Left ventricle myocardium inferior (tissue), 1 donor: Measurements from ENCODE around the gene MAST4. TPM values are rescaled to one million over a fixed set of nuclear protein-coding genes. Genes with fewer than 3 reads are reported as not detected.
A peak's percentile ranks its signal among the peaks of the same experiment; 100 is the strongest.

Experiments used
- DNase-seq: peaks from one replicate; pipeline ENCODE4 v3.0.0-alpha.2; 2020
- H3K27ac ChIP-seq: fragments of 200-600 bp; replicated peaks from 2 replicates; pipeline ENCODE4 v1.8.0; 2021
- H3K27me3 ChIP-seq: fragments of 200-600 bp; 2 replicates; pipeline ENCODE4 v1.8.0; 2021; ENCODE audit warnings: low read depth
- H3K36me3 ChIP-seq: fragments of 200-600 bp; 2 replicates; pipeline ENCODE4 v1.8.0; 2021
- H3K4me1 ChIP-seq: fragments of 200-600 bp; 2 replicates; pipeline ENCODE4 v1.8.0; 2021
- H3K4me3 ChIP-seq: fragments of 200-600 bp; 2 replicates; pipeline ENCODE4 v1.8.0; 2021; ENCODE audit warnings: mild to moderate bottlenecking, moderate library complexity
- H3K9me3 ChIP-seq: fragments of 200-600 bp; replicated peaks from 2 replicates; pipeline ENCODE4 v1.8.0; 2021
- CTCF ChIP-seq: fragments of 200-600 bp; IDR thresholded peaks from 2 replicates; pipeline ENCODE4 v1.8.0; 2021; ENCODE audit warnings: antibody characterized with exemption, mild to moderate bottlenecking, borderline replicate concordance
- intact Hi-C: fragments of 100-400 bp; cut with micrococcal nuclease; formaldehyde crosslinking; loops from one replicate; pipeline ENCODE4 v1.11.0; 2022
- total RNA-seq: library from RNA; stranded (reverse); fragmentation: NEBNext Ultra II Directional; extraction: Animal tissue kit (Norgen Biotek cat#: 25700); gene quantifications from one replicate; pipeline ENCODE4 v1.2.1, GENCODE V29; 2021
- donor health status: DM: no; HTN: yes; CAD: no; lungs with severe emphysema.

The MAST4 gene
- total RNA-seq, 1 donor from 2014 or later = 55.7 TPM

GRCh38 chr5:67102708-67103107 is 506.5 kb downstream of the MAST4 start:
- DNase-seq = no peak
- peak overlapping the region; percentile 17 for H3K27ac ChIP-seq
- intact Hi-C loops = no loop called here

DNA sequence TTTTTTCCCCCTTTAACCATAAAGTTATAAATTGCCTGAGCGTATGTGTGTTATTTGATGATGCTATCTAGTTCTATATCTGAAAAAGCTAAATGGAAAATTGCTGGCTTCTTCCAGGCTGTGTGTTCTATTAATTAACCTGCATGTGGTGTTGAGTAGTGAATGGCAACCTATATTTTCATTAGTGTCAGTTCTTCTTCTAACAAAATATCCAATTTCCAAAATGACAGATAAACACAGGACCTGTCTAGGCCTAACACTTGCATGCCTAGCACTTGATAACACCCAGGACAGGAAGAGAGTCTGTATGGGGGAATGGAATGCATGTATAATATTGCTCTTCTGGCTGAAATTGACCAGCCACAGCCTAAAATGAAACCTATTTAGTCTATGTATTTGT is 508.7 kb downstream of the MAST4 start:
- Histone ChIP-seq H3K27me3 (no peaks in the 10 kb centered on the region), H3K9me3 (no peaks in the 10 kb centered on the region), H3K36me3 (peaks cover 60% of the 10 kb centered on the region), H3K4me3 (no peak overlapping the region), H3K27ac (no peak overlapping the region), H3K4me1 (peaks cover 48% of the 10 kb centered on the region)
- TF ChIP-seq CTCF = no peak
- no peak for DNase-seq
- intact Hi-C loops = no loop called here

More at GRCh38 chr5:67102708-67103107, 506.5 kb downstream of the MAST4 start:
- no peak for TF ChIP-seq CTCF
- no peaks in the 10 kb centered on the region for H3K9me3 ChIP-seq
- peaks cover 57% of the 10 kb centered on the region for H3K4me1 ChIP-seq
- H3K4me3 ChIP-seq = no peak overlapping the region
- H3K36me3 ChIP-seq = peaks cover 56% of the 10 kb centered on the region
- no peaks in the 10 kb centered on the region for H3K27me3 ChIP-seq

DNA sequence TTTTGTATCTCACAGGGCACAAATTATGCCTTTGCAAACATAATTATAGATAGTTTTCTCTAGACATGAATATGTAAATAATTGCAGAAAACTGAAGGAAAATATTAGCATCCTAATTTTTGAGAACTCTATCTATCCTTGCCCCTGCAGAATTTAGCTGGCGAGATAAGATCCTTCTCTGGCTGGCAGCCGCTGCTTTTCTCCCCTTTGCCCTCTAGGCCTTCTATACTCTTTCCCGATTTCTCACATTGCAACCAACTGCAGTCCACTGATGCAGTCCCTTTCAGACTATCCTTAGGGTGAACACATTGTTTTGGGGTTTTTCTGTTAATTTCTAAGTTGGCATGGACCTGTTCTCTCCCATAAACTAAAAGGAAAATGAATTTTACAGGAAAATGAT is 509.1 kb downstream of the MAST4 start:
- H3K36me3 ChIP-seq = peaks cover 64% of the 10 kb centered on the region
- intact Hi-C loops = no loop called here
- TF ChIP-seq CTCF = no peak

DNA sequence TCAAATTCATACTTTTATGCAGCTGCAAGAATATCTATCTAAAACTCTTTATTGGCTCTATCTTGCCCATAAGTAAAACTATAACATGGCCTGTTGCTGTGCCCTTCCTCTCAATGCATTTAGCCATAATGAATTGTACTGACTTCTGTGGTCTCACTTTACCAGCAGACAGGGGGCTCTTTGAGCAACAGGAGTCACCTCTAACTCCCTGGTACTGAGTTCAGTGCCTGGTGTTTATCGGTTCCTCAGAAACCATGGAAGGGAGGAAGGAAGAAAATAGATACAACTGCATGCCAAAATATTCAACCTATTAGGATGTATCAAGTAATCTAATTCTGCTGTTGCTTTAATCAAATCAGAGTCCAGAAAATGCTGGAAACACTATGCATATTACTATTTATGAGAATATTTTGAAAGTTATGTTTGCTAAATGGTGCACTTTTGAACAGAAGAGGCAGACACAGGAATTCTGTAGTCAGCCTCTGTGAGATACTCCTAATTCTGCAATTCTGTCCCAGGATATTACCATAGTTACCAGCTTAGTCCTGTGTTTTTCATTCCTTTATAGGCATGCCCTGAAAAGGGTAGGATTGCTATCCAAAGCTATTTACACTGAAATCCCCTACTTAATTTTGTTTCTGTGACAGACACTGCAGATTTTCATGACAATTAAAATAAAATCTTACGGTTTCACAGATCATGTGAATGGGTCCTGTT is 510.6 kb downstream of the MAST4 start:
- Histone ChIP-seq H3K27me3 (no peaks in the 10 kb centered on the region), H3K36me3 (peaks cover 67% of the 10 kb centered on the region), H3K9me3 (no peaks in the 10 kb centered on the region), H3K4me1 (peaks cover 39% of the 10 kb centered on the region), H3K27ac (no peak overlapping the region), H3K4me3 (no peak overlapping the region)
- DNase-seq = no peak
- intact Hi-C loops = no loop called here
- TF ChIP-seq CTCF = no peak

More for the DNA sequence above, 509.1 kb downstream of the MAST4 start:
- Histone ChIP-seq H3K27me3 (no peaks in the 10 kb centered on the region), H3K4me3 (no peak overlapping the region), H3K4me1 (peaks cover 48% of the 10 kb centered on the region), H3K27ac (no peak overlapping the region), H3K9me3 (no peaks in the 10 kb centered on the region)
- DNase-seq = no peak

- H3K27ac ChIP-seq = no peak overlapping the region
- H3K36me3 ChIP-seq = peaks cover 61% of the 10 kb centered on the region
- intact Hi-C loops = no loop called here
- no peaks in the 10 kb centered on the region for H3K27me3 ChIP-seq
- no peak for TF ChIP-seq CTCF
- no peak for DNase-seq
- H3K9me3 ChIP-seq = no peaks in the 10 kb centered on the region
- H3K4me3 ChIP-seq = no peak overlapping the region
- peaks cover 10% of the 10 kb centered on the region for H3K4me1 ChIP-seq
Measured at GRCh38 chr5:67111779-67112178, 515.6 kb downstream of the MAST4 start.
